Smooth muscle cell of the brain vasculature (primary cell): ENCODE results near the gene HINT2.
A peak's percentile ranks its signal among the peaks of the same experiment; 100 is the strongest.

ENCODE experiments used
- DNase-seq: peaks from one replicate; pipeline ENCODE4 v3.0.0-alpha.2; 2012; ENCODE audit warnings: low read depth, low spot score

The HINT2 gene

GRCh38 chr9:35840881-35841644 is 26.2 kb upstream of the HINT2 start:
- DNase-seq = no peak

DNA sequence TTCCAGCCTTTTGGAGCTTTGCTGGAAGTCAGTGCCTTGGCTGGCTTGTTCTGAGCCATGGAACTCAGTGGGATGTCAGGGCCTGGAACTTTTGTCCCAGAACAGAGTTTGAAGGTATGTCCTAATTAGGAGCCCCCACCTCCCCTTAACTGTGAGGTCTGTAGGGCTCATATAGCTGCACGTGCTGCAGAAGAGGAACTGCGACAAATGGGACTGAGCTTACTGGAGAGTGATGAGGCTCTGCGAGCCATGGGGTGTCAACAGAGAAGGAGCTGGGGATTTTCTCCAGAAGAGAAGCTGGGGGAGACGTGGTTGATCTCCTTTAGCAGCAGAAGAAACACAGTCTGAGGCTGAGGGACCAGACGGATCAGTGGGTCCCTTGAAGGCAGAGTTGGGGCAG is 25.1 kb upstream of the HINT2 start:
- DNase-seq = no peak

DNA sequence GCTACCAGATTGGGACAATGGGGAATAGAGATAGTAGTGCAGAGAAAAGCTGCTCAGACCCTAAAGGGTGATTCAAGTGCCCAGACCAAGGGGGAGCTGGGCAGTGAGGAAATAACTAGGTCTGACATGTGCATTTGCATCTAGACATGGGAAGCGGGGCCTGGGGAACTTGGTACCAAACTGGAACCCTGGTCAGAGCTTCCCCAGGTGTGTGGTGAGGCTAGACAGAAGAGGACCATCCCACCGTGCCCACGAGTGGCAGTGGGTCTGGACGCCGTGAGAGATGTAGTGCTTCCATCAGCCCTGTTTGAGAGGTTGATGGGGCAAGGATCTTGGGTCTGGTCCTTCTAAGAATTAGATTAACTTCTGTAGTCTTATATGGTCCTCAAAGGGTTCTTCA is 21.8 kb upstream of the HINT2 start:
- DNase-seq = no peak

DNA sequence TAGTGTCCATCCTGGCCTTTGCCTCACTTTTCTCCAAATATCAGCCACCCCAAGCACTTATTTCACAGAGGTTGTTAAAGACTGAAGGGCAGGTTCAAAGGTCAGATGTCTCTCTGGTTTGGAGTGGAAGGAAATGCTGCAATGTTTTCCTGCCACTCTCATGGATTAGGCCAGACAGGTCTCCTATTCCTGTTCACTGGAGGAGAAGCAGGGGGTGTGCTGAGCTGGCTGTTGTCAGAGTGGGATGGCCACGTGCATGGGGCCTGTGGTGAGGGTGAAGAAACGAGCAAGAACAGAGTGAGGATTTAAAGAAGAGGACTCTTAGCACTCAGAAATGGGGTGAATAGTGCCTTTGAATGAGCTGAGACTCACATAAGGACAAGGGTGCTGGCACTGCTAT is 20.9 kb upstream of the HINT2 start:
- no peak for DNase-seq

DNA sequence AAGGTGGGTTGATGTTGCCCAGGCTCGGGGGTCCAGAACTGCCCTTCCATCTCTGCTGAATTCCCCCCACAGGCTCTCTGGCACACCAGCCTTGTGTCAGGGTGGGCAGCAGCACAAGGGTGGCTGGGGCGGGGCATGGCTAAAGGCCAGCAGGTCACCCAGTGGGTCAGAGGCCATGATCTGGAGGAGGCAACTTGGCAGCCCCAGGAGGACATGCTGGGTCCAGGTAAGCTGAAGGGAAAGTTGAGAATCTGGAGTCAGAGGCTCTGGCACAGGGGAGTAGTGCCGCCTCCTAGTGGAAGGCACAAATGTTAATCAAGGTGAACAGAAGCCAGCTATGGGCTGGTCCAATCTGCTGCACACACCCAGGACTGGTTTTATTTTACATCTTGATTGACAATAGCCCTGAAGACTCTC is 20.4 kb upstream of the HINT2 start:
- DNase-seq = no peak

GRCh38 chr9:35834260-35835215 is 19.7 kb upstream of the HINT2 start:
- no peak for DNase-seq

- no peak for DNase-seq
Observed at GRCh38 chr9:35832814-35833213, 18.0 kb upstream of the HINT2 start.

- DNase-seq = no peak
Observed at GRCh38 chr9:35831040-35831439, 16.2 kb upstream of the HINT2 start.

- DNase-seq = no peak
Observed at GRCh38 chr9:35829764-35830096, 14.9 kb upstream of the HINT2 start.

DNA sequence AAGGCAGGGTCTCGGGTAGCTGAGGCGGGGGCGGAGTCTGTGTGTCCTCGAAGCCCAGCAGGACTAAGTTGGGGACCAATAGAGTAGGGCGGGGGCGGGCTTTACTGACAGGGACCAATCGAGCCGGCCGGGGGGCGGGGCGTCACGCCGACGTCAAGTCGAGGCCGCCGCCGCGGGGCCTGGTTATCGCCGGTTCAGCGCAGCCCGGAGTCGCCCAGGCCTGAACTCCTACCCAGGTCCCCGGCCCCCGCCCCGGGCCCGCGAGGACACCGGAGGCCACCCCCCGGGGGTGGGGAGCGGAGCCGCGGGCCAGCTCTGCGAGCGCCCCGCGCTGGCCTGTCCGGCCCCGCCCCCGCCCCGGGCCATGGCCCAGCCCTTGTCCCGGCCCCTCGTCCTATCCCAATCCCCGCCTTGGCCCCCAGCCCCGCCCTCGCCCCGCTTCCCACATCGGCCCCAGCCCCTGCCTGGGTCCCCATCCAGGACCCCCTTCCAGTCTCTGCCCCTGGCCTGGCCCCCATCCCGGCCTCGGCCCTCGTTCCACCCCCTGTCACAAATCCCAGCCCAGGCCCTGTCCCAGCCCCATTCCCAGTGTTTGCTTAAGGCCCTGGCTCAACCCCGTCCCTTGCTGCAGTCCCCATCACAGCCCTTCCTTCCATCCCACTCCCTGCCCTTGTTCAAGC is 14.4 kb upstream of the HINT2 start, which contains the start of gene TMEM8B:
Gene TMEM8B (plus strand): TSS at position 145 of the 680 bp plus-strand sequence. CDS start 220 bp downstream, at position 365.
- peak; percentile 85 for DNase-seq

- no peak for DNase-seq
Observed at GRCh38 chr9:35828716-35829083, 13.9 kb upstream of the HINT2 start, which contains the start of gene FAM221B. TSS of gene FAM221B (minus strand) at chr9:35828732. CDS start at chr9:35826161, 2,571 bp downstream.

GRCh38 chr9:35827486-35827885 is 12.6 kb upstream of the HINT2 start:
- DNase-seq = no peak

- no peak for DNase-seq
Observed at GRCh38 chr9:35826071-35826701, 11.3 kb upstream of the HINT2 start.

DNA sequence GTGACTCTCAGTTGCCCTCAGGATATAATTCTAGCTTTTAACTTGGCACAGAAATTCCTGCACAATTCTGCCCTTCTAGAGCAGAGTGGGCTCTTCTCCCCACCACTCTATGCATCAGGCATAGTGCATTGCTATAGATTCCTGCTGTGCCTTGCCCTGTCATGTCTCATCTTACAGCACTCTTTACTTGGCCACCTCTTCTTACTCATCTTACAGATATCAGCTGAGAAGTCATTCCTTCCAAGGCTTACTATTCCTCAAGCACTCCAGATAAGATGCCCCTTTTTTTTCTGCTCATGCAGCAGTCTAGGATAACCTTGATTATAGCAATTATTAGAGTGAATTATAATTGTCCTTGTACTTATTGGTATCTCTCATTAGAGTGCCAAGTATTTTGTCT is 8.1 kb upstream of the HINT2 start:
- DNase-seq = no peak

DNA sequence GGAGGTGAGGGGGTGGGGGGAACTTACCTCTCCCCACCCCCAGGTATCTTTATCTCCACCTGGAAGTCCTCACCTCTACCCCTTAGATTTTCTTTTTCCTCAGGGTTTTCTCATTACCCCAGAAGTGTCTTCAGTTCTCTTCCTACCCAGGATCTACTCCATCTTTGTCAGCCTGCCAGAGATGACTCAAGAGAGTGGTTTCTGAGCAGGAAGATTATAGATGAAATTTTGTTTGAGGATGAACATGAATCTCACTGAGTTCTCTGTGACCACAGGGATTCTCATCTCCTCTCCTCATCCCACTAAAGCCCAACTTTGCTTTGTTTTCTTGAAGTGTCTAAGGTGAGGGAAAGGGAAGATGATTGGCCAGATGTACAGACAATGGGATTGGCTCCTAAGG is 5.2 kb upstream of the HINT2 start:
- DNase-seq = no peak

DNA sequence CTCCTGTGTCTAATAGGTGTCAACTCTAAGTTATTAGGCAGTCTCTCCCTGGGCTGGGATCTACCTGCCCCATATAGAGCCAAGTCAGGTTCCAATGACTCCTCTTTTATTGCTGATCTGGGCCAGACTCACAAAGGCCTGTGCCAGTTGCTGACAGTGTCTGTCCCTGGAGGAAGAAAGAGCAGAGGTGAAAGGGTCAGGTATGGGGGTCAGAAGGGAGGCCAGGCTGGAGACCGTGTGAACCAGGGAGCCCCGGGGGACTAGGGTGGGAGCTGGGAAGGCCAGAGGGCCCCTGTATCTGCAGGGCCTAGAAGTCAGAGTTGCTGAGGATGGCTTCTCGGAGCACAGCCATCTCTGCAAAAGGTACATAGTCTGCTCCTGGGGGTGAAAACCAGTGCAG is 3.5 kb upstream of the HINT2 start:
- DNase-seq = no peak

DNA sequence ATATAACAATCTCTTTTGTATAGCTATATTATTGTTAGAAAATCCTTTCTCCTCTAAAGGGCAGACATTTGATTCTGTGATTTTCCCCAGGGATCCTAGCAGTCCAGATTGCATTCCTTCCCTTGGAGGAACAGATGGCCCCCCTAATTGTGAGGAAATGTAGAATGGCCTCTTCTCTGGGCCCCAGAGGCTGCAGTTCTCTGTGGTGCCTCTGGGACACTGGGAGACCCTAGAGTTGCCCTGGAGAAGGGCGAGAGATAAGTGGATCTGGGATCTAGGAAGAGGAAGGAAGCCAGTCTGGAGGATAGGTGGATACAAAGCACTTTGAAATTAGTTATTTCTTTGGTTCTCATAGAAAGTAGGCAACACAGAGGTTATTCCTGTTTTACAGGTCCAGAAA is 1.9 kb upstream of the HINT2 start:
- no peak for DNase-seq

- no peak for DNase-seq
Observed at GRCh38 chr9:35814106-35814840, 569 bp downstream of the HINT2 start.

DNA sequence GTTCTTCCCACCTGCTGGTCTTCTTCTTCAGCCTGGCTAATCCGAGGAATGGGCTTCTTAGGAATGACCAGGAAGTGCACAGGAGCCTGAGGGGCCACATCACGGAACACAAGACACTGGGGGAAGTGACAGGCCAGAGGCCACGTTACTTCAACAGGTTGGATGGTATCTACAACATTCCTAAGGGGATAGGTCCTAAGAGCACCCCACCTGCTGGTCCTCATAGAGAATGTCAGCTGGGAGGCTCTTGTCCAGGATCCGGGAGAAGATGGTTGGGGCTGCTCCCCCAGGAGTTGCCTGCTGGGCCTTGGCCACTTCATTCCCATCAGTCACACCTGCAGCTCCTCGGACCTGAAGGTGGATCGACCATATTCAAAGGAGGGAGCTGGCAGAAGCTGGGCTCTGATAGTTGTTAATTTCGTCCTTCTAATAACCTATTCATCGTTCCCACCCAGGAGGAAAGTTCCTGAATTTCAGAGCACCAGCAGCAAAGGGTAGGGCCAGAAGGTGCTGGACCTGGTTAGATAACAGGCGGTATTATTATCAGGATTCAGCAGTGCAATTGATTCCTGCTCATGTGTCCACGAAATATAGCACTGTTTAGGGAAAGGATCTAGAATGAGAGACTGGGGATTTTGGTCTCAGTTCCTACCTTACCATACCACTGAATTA is 1.3 kb downstream of the HINT2 start:
- no peak for DNase-seq

- DNase-seq = peak; percentile 82
Observed at GRCh38 chr9:35812025-35812602, 2.7 kb downstream of the HINT2 start, which contains the start of gene SPAG8. TSS of gene SPAG8 (minus strand) at chr9:35812262. CDS start at chr9:35812147, 115 bp downstream.
